ENCODE measurements around the gene LIPK.
"Not testable (repeated sequence)": the region's sequence is repeated elsewhere in the genome, so short reads cannot be mapped to it uniquely, and the experiment has no call there.

The LIPK gene

DNA sequence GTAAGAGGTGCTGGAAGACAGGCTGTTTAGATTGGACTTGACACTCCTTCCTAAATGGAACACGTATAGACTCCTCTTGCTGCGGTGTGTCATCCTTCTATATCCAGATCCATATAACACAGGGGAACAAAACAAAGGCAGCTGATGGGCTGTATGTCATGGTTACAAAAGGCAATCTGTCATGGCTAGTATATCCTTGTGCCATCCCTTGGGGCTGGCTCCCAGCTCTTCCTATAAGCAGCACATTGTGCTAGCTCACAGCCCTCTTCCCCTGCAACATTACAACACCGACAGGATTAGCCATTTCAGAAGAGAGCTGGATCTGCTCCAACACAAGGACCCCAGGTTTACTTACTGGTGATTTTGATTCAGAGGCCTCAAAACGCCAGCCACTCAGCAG lies 15.3 kb downstream of the LIPK start:
- DNase-seq: no peak

DNA sequence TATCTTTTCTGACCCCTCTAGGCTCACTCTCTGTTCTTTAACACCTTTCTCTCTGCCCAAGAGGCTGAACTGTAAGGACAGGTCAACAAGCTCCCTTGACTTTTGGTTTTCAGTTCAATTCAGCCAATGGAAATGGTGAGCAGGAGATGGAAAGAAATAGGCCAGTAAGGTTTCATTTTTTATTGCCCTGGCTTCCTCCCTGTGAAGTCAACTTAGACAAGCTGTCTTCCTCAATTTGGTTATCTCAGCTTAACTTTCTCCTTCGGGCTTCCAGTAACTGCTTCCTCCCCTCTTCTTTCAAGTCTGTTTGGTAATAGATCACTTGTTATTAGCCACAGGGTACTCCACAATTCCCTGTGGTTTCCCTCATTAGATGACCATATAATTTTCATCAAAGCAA lies 19.7 kb downstream of the LIPK start:
- no peak for DNase-seq

DNA sequence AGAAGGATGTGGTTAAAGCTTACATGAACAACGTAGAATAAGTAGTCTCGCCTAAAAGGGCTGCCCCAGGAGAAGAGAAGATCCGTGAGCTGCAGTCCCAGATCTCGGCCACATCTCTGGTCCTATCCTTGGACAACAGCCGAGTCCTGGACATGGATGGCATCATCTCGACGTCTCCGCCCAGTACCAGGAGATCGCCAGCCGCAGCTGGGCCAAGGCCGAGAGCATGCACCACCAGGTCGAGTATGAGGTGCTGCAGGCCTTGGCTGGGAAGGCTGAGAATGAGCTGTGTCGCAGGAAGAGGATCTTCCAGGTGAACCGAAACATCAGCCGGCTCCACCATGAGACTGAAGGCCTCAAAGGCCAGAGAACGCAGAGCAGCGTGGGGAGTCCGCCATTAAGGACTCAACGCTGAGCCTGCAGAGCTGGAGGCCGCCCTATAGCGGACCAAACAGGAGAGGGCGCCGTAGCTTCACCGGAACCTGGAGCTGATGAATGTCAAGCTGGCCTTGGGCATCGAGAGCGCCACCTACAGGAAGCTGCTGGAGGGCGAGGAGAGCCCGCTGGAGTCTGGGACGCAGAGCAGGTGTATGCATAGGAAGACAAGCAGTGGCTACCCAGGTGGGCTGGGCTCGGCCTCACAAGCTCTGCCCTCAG lies 22.2 kb downstream of the LIPK start:
- DNase-seq: no peak

DNA sequence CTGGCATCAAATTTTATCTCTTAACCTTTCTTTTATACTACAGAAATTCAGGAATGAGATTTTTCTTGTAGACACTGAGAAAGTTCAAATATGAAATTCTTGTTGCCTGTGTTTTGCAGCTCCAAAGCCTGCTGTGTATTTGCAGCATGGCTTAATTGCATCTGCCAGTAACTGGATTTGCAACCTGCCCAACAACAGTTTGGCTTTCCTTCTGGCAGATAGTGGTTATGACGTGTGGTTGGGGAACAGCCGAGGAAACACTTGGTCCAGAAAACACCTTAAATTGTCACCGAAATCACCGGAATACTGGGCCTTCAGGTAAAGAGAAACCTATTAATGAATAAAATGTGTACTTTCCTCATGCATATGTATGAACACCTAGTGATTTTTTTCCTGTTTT lies 24.8 kb downstream of the LIPK start:
- DNase-seq: no peak

DNA sequence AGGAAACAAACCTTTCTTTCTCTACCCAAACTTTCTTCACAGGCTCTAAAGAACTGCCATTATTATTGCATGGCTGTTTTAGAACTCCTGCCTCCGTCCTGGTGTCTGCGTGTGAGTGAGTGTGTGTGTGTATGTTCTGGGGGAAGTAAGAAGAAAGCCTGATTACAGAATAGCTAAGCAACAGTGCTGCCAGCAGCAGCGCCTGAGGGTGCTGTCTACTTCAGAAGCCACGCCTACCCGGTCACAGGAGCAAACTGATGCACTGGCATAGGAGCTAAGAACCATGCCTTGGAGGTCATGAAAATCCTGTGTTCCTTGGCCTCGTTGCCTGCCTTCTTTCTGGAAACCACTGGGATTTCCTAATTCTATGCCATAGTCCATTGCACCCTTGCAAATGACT lies 25.2 kb downstream of the LIPK start:
- no peak for DNase-seq

DNA sequence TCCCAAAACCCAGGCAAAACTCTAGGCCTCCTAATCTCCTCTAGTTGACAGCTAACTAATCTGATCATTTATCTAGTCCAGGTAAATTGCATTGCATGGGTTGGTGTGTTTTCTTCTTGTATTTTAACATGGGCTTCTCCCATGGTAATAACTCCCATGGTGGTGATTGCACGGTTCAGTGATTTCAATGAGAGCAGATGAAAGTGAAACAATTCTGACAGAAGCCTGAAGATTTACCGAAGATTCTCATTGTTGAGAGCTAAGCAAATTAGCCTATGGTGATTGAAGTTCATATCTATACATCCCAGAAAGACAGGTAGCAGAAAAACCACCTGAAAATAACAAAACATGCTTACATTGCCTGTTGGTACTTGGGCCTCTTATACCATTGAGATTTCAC lies 27.2 kb downstream of the LIPK start:
- no peak for DNase-seq

DNA sequence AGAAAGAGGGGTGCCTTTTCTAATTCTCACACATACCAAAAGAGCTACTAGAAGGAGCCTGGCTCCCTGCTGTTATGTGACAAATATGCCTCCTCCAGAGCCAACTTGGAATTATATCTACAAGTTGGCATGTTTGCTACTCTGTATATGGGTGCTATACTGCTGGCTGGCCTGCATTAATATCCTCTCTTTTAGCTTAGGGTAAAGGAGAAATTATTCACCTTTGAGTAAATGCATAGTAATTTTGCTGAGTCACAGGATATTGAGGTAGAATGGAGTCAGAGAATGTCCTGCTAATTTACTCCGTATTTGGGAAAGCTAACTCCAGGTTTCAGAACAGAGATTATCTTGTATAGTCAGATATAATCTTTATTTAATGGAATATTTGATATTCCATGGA lies 29.6 kb downstream of the LIPK start:
- no peak for DNase-seq

DNA sequence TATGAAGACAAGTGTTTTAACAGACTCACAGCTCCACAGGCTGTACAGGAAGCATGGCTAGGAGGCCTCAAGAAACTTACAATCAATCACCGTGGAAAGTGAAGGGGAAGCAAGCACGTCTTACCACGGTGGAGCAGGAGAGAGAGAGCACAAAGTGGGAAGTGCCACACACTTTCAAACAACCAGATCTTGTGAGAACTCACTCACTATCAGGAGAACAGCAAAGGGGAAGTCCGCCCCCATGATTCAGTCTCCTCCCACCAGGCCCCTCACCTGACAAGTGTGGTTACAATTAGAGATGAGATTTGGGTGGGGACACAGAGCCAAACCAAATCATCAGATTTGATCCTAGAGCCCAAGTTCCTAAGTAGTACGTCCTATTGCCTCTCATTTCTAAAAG lies 35.9 kb downstream of the LIPK start:
- not testable (repeated sequence) for DNase-seq

DNA sequence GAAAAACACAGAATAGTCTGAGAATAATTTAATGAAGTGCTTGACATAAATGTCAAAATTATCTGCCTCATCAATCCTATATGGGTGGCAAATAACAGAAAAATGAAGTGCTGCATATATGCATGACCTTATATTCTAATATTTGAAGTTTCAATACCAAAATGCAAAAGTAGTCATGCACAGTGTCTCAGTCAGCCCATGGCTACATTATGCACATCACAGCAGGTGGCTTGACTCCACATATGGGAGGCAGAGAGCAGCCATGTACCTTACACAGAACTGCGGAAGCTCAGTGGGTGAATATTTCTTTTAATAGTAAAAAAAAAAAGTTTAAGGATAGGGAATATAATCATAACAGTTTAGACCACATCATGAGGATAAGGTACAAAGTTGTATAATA lies 36.4 kb downstream of the LIPK start:
- DNase-seq: no peak

DNA sequence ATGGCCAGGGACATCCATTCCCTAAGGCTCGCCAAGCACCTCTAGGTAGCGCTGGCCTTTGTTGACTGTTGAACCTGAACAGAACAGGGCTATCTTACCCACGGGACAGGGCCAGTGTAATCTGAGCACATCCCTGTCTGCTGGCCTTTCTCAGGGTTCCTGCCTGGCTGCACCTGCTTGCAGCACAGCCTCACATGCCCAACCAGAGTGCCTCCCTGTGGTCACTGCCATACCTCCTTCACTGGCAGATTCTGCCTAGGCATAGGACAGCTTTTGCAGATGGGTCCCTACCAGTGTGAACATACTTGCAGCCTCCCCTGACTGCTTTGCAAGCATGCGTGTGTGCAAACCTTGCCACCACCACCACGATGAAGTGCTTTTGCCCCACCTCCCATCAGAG lies 38.0 kb downstream of the LIPK start:
- DNase-seq: no peak

DNA sequence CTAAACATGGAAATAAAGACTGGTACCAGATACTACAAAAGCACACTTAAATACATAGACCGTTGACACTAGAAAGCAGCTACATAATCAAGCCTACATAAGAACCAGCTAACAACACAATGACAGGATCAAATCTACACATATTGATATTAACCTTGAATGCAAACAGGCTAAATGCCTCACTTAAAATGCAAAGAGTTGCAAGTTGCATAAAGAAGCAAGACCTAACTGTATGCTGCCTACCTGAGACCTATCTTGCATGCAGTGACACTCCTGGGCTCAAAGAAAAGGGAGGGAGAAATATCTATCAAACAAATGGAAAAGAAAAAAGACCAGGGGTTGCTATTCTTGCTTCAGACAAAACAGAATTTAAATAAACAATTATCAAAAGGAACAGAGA lies 39.6 kb downstream of the LIPK start:
- DNase-seq: no peak

DNA sequence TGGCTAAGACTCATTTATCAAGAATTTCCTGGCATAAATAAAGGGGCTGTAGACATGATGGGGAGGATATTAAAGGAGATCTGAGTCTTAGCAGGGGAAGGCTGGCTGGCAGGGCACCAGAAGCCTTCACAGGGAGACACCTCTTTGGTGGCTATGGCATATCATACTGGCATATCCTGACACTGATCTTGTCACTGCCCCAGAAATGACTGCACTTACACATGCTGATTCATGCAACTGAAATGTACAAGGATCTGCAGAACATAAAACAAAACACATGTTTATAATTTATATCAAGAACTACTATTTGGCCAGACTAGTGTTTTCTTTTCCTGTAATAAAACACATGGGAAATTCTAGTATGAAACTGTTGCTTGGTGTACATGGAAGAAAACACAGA lies 48.2 kb downstream of the LIPK start:
- DNase-seq: no peak

DNA sequence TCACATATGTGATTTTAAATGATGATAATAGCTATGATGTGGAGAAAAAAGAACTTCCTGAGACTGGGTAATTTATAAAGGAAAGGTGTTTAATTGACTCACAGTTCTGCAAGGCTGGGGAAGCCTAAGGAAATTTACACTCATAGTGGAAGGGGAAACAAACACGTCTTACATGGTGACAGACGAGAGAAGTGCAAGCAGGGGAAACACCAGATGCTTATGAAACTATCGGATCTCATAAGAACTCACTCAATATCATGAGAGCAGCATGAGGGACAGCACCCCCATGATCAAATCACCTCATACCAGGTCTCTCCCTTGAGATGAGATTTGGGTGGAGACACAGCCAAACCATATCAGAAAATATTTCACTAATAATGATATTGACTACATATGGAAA lies 49.7 kb downstream of the LIPK start:
- no peak for DNase-seq

DNA sequence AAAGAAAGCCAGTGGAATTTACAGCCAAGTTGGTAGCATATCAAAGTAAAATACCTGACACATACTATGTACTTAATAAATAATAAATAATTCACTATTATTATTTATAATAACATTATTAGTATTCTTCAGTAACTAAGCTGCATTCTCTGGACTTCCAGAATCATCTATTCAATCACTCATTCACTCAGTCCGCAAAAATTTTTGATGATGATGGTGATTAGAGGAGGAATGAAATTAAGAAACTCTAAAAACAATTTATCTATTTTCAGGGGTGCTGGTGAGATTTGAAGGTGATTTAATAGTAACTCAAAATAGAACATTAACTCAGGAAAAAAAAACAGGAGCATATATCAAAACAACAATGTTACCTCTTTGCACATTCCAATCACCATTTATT lies 50.6 kb downstream of the LIPK start:
- DNase-seq: no peak

DNA sequence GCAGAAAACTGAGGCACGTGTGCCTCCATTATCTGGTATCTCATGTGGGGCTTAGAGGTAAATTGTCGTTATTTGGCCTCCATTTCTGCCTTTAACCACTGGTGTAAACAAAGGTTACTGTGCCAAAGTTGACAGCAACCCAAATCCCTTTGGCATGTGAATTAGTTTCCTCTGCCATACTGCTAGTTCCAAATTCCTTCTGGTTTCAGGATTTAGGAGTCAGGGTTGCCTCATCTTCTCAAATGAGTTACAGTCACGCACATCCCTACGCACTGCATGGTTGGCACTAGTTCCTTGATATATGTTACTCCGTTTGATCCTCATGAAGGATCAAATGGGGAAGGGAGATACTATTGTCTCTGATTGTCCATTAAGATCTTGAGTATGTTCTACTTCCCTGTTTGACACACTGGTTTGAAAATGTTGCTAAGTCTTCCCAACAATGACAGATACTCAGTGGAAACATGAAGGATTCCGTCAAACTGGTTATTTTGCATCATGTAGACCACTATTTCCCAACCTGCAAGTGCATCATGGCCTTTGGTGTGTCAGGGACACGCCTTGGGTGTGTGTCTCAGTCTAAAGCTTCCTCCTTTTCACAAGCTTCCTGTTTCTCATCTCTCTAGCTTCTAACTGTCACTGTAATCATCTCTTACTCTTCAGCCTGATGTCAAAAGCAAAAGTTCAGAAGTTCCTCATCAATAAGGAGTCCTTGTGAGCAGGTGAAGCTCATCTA lies 53.5 kb downstream of the LIPK start, which contains the start of gene LIPN:
Gene LIPN (plus strand): TSS at position 655 of the 736 bp plus-strand sequence. CDS start 1,386 bp downstream, outside the sequence.
- DNase-seq: no peak

DNA sequence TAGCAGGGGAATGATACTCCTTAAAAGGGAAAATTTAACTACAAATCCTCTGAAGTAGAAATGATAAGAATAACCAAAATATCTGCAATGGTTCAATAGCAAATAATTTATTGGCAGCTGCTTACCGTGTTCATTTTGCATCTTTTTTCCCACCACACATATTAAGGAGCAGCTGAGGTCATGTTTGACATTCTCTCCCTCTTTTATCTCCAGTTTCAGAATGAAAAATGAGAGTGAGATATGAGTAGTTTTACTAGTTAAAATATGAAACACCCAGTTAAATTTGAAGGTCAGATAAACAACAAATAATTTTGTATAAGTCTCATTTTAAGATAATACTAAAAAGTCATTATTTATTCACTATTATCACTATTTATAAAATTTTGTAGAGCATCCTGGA lies 56.9 kb downstream of the LIPK start:
- no peak for DNase-seq

DNA sequence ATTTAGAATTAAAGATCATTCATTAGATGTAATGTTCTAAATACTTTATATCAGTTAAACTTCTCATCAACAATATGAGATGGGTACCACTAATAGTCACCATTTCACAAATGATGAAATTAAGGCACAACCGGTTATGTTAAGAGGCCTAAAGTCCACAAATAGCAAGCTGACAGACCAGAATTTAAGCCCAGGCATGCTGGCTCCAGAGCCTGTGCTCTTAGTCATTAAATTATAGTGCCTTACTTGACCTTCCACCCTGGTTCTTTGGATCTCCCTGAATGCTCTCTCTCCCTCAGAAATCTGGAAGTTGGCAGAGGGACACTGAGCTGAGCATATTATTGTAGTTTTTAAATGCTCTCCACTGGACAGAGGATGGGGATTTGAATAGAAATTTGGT lies 57.4 kb downstream of the LIPK start:
- no peak for DNase-seq

DNA sequence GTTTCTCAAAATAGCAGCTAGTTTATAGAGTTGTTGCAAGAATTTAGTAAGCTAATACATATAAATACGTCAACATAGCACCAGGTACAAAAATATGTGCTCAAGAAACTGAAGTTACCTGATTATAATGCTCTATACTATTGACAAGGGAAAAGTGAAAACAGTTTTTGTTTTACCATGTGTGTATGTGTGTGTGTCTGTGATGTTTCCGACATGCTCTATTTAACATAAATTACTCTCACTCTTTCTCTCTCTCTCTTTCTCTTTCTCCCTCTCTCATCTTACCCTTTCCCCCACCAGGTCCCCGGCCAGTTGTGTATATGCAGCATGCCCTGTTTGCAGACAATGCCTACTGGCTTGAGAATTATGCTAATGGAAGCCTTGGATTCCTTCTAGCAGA lies 58.1 kb downstream of the LIPK start:
- DNase-seq: no peak

DNA sequence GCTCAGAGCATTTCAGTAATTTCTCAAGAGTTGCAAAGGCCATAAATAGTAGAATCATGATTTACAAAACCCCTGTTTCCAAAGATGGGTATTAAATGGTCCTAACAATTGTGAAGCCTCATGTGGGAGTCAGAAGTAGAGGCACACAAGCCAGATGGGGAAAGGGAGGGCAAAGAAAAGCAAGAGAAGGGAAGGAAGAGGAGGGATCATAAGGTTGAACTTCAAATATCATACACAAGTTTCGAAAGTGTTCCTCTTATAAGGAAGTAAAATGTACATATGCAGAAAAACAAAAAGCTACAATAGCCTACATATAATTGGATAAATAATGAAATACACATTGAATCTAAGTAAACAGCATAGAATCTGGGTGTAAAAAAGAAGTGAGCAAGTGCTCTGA lies 59.8 kb downstream of the LIPK start:
- no peak for DNase-seq

DNA sequence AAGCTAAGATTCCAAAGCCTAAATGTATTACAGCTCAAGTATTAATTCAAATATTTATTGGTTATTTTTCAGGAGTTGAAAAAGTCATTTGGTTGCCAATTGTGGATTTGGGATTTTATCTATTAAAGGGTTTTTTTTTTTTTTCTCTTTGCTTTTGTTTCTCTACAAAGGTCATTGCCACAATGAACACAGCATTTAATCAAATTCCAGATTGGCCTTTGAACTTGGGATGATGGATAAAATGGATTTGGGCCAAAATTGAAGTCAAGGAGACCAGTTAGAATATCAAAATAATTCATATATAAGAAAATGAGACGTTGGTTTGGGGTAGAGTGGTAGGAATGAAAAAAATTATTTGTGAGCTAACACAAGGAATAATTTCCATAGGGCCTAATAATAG lies 63.3 kb downstream of the LIPK start:
- no peak for DNase-seq

DNA sequence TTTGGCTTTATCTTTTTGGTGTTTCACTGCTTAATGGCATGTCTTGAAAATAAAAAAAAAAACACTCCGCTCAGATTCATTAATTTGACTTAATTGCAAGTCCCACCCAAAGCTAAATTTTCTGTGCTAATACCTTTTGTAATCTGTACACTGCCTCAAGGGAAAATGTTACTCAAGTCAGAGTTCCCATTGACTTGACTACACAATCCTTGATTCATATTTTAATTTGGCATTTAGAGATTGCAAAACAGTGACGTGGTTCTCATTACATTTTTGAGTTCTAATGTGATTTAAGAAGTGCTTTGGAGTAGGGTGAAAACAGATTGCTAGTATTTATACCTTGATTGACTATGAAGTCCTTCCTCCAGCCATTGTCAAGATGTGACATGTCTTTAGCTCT lies 75.2 kb downstream of the LIPK start:
- DNase-seq: no peak

DNA sequence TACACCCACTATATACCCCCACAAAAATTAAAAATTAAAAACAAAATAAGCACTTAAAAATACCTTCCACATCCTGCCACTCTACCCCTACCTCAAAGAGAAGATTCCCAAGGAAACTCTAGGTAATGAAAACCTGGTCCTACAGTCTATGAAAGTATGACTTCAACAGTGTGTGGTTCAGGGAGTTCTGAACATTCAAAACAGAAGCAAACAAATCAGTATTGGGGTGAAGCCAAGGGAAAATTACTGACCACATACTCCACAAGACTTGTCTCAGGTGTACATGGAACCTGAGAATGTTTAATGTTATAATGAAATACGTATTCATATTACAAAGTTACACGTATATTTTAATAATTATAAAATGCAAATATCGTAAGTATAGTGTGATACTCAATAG lies 76.2 kb downstream of the LIPK start:
- DNase-seq: no peak

DNA sequence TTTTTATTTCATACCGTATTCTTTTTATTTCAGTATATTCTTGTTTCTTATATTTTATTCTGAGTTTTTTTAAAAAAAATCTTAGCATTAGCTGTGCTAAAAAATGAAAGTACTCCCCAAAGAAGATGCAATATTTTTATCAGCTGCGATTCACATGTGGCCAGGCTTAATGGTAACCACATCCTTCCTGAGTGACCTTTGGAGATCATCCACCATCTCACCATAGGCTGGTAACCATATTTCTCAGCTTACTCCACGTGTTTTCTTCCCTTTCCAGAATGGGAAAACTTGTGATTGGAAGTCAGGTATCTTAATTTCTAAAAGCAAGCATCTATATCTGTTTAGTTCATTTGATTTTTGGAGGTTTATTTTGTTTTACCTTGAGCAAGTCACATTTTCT lies 77.7 kb downstream of the LIPK start:
- no peak for DNase-seq

DNA sequence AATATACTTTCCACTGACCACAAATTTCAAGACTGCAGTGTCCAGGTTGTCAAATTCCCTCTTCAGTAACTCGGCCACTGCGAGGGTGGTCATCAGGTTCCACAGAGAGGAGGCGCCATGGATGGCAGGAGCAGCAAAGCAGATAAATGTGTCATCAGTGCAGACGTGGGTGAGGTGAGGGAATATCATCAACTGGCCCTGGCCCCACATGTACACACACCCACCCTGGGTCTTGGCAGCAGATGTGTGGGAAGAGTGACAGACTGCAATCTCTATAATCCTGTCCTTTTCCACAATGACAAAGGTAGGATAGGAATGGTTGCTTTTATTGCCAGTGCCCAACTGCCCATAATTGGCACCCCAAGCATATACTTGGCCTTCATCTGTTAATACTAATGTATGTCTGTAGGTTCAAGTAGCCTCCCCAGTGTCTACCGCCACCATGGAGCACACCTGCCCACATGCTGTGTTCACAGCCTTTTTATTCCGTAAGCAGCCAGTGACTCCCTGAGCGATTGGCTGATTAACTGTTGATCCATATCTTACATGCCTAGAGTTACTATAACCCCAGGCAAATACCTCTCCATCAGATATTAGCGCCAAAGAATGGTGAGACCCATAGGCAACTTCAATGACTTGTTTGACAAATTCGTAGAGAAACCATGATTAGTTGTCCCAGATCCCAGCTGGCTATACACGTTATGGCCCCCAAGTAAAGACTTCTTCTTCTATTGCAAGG lies 80.2 kb downstream of the LIPK start:
- no peak for DNase-seq
